AG09309 (cell line): ENCODE data around the gene MARCO.

Source experiments
- DNase-seq: peaks from one replicate; pipeline ENCODE4 v3.0.0-alpha.2; 2010; ENCODE audit warnings: low read depth
- H3K4me3 ChIP-seq: 2 replicates; pipeline ENCODE4 v1.5.1; 2011; ENCODE audit warnings: mild to moderate bottlenecking, low read depth, low read length, moderate library complexity; ENCODE audit not compliant: control insufficient read depth
- TF ChIP-seq, protein P1 (sequence below): IDR thresholded peaks from 2 replicates; pipeline ENCODE4 v1.5.1; 2011; ENCODE audit warnings: mild to moderate bottlenecking, low read depth, low read length, inconsistent platforms; ENCODE audit not compliant: insufficient read depth, control insufficient read depth; ENCODE audit errors: missing control alignments

The MARCO gene

DNA sequence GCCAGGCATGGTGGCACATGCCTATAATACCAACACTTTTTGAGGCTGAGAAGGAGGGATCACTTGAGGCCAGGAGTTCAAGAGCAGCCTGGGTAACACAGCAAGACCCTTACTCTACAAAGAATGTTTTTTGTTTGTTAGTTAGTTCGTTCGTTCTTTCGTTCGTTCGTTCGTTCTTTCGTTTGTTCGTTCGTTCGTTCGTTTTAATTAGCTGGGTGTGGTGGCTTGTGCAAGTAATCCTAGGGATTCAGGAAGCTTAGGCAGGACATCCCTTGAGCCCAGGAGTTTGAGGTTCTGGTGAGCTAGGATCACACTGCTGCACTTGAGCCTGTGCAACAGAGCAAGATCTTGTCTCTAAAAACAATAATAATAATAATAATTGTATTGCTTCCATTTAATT, 98.7 kb downstream of the MARCO start:
- TF ChIP-seq, protein P1, sequence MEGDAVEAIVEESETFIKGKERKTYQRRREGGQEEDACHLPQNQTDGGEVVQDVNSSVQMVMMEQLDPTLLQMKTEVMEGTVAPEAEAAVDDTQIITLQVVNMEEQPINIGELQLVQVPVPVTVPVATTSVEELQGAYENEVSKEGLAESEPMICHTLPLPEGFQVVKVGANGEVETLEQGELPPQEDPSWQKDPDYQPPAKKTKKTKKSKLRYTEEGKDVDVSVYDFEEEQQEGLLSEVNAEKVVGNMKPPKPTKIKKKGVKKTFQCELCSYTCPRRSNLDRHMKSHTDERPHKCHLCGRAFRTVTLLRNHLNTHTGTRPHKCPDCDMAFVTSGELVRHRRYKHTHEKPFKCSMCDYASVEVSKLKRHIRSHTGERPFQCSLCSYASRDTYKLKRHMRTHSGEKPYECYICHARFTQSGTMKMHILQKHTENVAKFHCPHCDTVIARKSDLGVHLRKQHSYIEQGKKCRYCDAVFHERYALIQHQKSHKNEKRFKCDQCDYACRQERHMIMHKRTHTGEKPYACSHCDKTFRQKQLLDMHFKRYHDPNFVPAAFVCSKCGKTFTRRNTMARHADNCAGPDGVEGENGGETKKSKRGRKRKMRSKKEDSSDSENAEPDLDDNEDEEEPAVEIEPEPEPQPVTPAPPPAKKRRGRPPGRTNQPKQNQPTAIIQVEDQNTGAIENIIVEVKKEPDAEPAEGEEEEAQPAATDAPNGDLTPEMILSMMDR = no peak

More for the DNA sequence above, 98.7 kb downstream of the MARCO start:
- no peak overlapping the region for H3K4me3 ChIP-seq
- DNase-seq = no peak
